ENCODE data around the gene RPL12. TPM values are rescaled to one million over a fixed set of nuclear protein-coding genes. Genes with fewer than 3 reads are reported as not detected.
A peak's percentile ranks its signal among the peaks of the same experiment; 100 is the strongest.

The RPL12 gene
- polyA plus RNA-seq, 2 of the 4 experiments (the other 2 are of a cell fraction), result 2,198 to 2,384 TPM

DNA sequence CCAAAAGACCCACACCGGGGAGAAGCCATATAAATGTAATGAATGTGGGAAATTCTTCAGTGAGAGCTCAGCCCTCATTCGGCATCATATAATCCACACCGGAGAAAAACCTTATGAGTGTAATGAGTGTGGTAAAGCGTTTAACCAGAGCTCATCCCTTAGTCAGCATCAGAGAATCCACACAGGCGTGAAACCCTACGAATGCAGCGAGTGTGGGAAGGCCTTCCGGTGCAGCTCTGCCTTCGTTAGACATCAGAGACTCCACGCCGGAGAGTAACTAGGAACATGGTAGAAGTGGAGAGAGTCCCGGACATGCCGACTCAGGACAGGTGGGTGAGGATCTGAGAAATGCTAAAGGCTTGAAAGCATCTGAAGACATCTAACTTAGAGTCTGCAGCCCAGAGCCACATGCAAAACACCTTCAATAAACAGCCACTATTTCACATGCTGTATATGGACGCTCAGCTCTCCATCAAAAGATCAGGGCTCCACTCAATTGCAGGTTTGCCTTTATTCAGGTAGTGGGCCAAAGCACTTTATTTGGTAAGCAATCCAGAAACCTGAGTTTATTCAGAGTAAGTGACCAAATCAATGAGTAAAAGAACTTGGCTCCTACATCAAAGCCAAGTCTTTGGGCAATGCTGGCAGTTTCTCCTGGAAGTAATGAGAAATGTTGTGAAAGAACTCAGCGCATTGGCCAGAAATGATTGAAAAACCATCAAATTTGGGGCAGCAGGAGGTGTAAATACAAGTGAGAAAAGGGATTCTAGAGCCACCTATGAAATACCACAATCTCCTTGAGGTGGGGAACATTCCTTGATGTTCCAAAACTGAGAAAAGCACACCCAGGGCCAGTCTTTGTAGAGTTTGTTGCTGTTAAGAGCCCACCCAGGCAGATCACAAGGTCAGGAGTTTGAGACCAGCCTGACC is 6.0 kb downstream of the RPL12 start:
- ATAC-seq, result peak; percentile 31 to 36
- peak in 1 of 2 experiments; percentile 55 for DNase-seq (ENCODE audit: low read depth in 1 of 2, low spot score in 1 of 2)
- no peak overlapping the region for H3K4me3 ChIP-seq
- peaks cover 67% of the 10 kb centered on the region for H3K9me3 ChIP-seq
- H3K4me2 ChIP-seq, result no peak overlapping the region
- ChIA-PET CTCF (interaction anchor here (1.5 to 1.6 kb wide), 2 partner anchors 10 to 12 kb away, joined by 3 to 4 read pairs; no protein-coding TSS in a partner anchor), POLR2A (interaction anchor here (2.1 kb wide), 1 partner anchor 21 kb away, joined by 14 read pairs; the partner anchor contains the start of gene ZNF79)
- peaks cover 7% of the 10 kb centered on the region; the same call in 2 of the 3 replicates for H3K4me1 ChIP-seq
- TF ChIP-seq JUN (IDR thresholded peaks at IDR 0.05) (peak in 1 of 2 experiments; percentile 12; a peak in 2 of 5 replicates), MAX (IDR thresholded peaks at IDR 0.05) (peak; percentile 56; the same call in 1 of the 2 replicates), JUNB (IDR thresholded peaks at IDR 0.05) (no peak), GATA3 (IDR thresholded peaks at IDR 0.05; ENCODE audit: borderline replicate concordance) (peak; percentile 32; the same call in 1 of the 2 replicates), CHD2 (IDR thresholded peaks at IDR 0.05; ENCODE audit: low read length, partially characterized antibody) (peak; percentile 15), E2F6 (IDR thresholded peaks at IDR 0.05; ENCODE audit: borderline replicate concordance, low read depth) (no peak), TFCP2L1 (CRISPR knock-in tag; IDR thresholded peaks at IDR 0.05) (peak; percentile 69; the same call in 1 of the 2 replicates), ZSCAN20 (CRISPR knock-in tag; IDR thresholded peaks at IDR 0.05) (no peak), POLR2AphosphoS2 (conservative IDR thresholded peaks at IDR 0.05; ENCODE audit: low read length) (peak; percentile 95), MAFK (IDR thresholded peaks at IDR 0.05; ENCODE audit: partially characterized antibody) (peak; percentile 18), FOSL2 (IDR thresholded peaks at IDR 0.05) (no peak), FOSL2 (CRISPR knock-in tag; IDR thresholded peaks at IDR 0.05) (no peak), EP300 (IDR thresholded peaks at IDR 0.05) (no peak), HOXA7 (CRISPR knock-in tag; IDR thresholded peaks at IDR 0.05) (no peak; the same call in 1 of the 2 replicates)
- TF ChIP-seq, protein P1, sequence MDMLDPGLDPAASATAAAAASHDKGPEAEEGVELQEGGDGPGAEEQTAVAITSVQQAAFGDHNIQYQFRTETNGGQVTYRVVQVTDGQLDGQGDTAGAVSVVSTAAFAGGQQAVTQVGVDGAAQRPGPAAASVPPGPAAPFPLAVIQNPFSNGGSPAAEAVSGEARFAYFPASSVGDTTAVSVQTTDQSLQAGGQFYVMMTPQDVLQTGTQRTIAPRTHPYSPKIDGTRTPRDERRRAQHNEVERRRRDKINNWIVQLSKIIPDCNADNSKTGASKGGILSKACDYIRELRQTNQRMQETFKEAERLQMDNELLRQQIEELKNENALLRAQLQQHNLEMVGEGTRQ (IDR thresholded peaks at IDR 0.05), result no peak
- no peak for FAIRE-seq
- WGBS (ENCODE audit: missing lambda C conversion rate), result 94% methylated on average over 15 of the region's 15 CpGs
- H3K27ac ChIP-seq, result no peak overlapping the region

DNA sequence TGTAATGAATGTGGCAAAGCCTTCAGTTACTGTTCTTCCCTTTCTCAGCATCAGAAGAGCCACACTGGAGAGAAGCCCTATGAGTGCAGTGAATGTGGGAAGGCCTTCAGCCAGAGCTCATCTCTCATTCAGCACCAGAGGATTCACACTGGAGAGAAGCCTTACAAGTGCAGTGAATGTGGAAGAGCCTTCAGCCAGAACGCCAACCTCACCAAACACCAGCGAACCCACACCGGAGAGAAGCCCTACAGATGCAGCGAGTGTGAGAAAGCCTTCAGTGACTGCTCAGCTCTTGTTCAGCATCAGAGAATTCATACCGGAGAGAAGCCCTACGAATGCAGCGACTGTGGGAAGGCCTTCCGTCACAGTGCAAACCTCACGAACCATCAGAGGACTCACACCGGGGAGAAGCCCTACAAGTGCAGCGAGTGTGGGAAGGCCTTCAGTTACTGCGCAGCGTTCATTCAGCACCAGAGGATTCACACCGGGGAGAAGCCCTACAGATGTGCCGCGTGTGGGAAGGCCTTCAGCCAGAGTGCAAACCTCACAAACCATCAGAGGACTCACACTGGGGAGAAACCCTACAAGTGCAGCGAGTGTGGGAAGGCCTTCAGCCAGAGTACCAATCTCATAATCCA is 6.8 kb downstream of the RPL12 start:
- Histone ChIP-seq H3K4me3 (no peak overlapping the region), H3K4me1 (peaks cover 7% of the 10 kb centered on the region; the same call in 2 of the 3 replicates), H3K4me2 (no peak overlapping the region), H3K9me3 (peaks cover 61% of the 10 kb centered on the region), H3K27ac (no peak overlapping the region)
- FAIRE-seq (no peak), ATAC-seq (peak; percentile 36 to 45), DNase-seq (ENCODE audit: low read depth in 1 of 2, low spot score in 1 of 2) (peak in 1 of 2 experiments; percentile 53)
- 97% methylated on average over 17 of the region's 17 CpGs for WGBS (ENCODE audit: missing lambda C conversion rate)
- CTCF ChIA-PET, result interaction anchor here (1.3 to 2.1 kb wide), 4 partner anchors 9 to 84 kb away, joined by 3 to 9 read pairs (median 4); no protein-coding TSS in a partner anchor
- POLR2A ChIA-PET, result interaction anchor here (0.6 to 2.1 kb wide), 3 partner anchors 11 to 56 kb away, joined by 3 to 14 read pairs (median 3); partner anchors contain the start of gene ZNF79
- no peak for TF ChIP-seq ATOH8 (CRISPR knock-in tag; IDR thresholded peaks at IDR 0.05; ENCODE audit: low read depth)
- no peak for TF ChIP-seq HDAC2 (IDR thresholded peaks at IDR 0.05)
- TF ChIP-seq NFE2L2 (conservative IDR thresholded peaks at IDR 0.05; ENCODE audit: low read length), result no peak
- TF ChIP-seq SREBF2 (IDR thresholded peaks at IDR 0.05), result no peak
- TF ChIP-seq E2F6 (IDR thresholded peaks at IDR 0.05; ENCODE audit: borderline replicate concordance, low read depth), result no peak
- no peak for TF ChIP-seq ZNF302 (CRISPR knock-in tag; IDR thresholded peaks at IDR 0.05)
- no peak for TF ChIP-seq RAD21 (conservative IDR thresholded peaks at IDR 0.05 in 1 of 2, IDR thresholded peaks at IDR 0.05 in 1 of 2)
- no peak for TF ChIP-seq ESRRA (IDR thresholded peaks at IDR 0.05; ENCODE audit: borderline replicate concordance, low read length)
- TF ChIP-seq RCOR1 (IDR thresholded peaks at IDR 0.05; ENCODE audit: low read depth, low read length), result no peak
- no peak for TF ChIP-seq HOXB5 (CRISPR knock-in tag; IDR thresholded peaks at IDR 0.05)
- TF ChIP-seq CHD4 (IDR thresholded peaks at IDR 0.05; ENCODE audit: borderline replicate concordance), result no peak
- no peak for TF ChIP-seq FOXS1 (CRISPR knock-in tag; IDR thresholded peaks at IDR 0.05)
- TF ChIP-seq EHF (CRISPR knock-in tag; IDR thresholded peaks at IDR 0.05), result no peak
- no peak for TF ChIP-seq RARB (CRISPR knock-in tag; IDR thresholded peaks at IDR 0.05)
- TF ChIP-seq EHMT2 (IDR thresholded peaks at IDR 0.05; ENCODE audit: low read depth), result no peak
- no peak for TF ChIP-seq HEYL (CRISPR knock-in tag; IDR thresholded peaks at IDR 0.05)
- peak; percentile 2 for TF ChIP-seq CHD2 (IDR thresholded peaks at IDR 0.05; ENCODE audit: low read length, partially characterized antibody)
- TF ChIP-seq BHLHE40 (IDR thresholded peaks at IDR 0.05; ENCODE audit: low read depth, low read length), result no peak
- peak; percentile 28; the same call in 1 of the 2 replicates for TF ChIP-seq TFCP2L1 (CRISPR knock-in tag; IDR thresholded peaks at IDR 0.05)
- TF ChIP-seq JUNB (IDR thresholded peaks at IDR 0.05), result no peak
- TF ChIP-seq MAZ (IDR thresholded peaks at IDR 0.05; ENCODE audit: borderline replicate concordance, low read depth, low read length), result no peak
- TF ChIP-seq NPAS2 (CRISPR knock-in tag; IDR thresholded peaks at IDR 0.05; ENCODE audit: borderline replicate concordance), result no peak
- peak in 1 of 2 experiments; percentile 30; a peak in 1 of 5 replicates for TF ChIP-seq JUN (IDR thresholded peaks at IDR 0.05)
- no peak for TF ChIP-seq CEBPB (IDR thresholded peaks at IDR 0.05)

Data from A549 (cell line).